DOHH2 (cell line): ENCODE measurements around the gene TMEM250.

Experiments
- EZH2phosphoT487 ChIP-seq: fragments of 200-600 bp; sonication (generic); IDR thresholded peaks from 2 replicates; pipeline ENCODE4 v1.6.1; 2017; ENCODE audit warnings: borderline replicate concordance, mild to moderate bottlenecking, antibody characterized with exemption, low read length, moderate library complexity, mixed read lengths
- TF ChIP-seq, protein P1 (sequence below): fragments of 200-600 bp; sonication (generic); IDR thresholded peaks from one replicate; pipeline ENCODE4 v1.5.1; 2014; ENCODE audit warnings: antibody characterized with exemption, mild to moderate bottlenecking, low read depth, low read length; ENCODE audit not compliant: poor library complexity, severe bottlenecking

DNA sequence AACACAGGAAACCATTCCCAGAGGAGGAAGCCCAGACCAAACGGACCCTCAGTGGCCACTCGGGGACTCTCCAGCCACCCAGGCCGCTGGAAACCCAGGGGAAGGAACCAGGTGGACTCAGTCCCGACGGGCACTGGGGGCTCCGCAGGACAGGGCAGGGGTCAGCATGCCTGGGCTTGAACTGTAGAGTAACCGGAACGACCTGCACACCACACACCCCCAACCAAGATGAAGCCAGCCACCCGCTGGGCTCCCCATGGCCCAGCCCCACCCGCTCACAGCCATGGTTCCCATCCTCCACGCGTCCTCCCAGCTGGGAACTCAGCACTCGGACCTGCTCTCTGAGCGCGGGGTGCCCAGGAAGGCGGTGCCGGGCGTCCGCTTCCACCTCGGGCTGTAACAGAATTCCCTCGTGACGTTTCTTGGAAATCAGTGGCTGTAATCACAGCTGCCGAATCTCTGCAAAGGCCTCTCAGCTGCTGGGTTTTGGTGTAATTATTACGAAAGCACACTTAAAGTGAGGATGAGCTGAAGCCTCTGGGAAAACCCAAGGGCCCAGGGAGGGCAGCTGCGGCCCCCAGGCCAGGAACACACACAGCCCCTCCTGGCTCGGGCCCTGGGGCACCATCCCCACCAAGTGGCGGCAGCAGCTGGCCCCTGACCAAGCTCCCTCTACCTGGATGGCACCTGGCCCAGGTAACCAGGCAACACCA is 37.4 kb downstream of the TMEM250 start:
- TF ChIP-seq, protein P1, sequence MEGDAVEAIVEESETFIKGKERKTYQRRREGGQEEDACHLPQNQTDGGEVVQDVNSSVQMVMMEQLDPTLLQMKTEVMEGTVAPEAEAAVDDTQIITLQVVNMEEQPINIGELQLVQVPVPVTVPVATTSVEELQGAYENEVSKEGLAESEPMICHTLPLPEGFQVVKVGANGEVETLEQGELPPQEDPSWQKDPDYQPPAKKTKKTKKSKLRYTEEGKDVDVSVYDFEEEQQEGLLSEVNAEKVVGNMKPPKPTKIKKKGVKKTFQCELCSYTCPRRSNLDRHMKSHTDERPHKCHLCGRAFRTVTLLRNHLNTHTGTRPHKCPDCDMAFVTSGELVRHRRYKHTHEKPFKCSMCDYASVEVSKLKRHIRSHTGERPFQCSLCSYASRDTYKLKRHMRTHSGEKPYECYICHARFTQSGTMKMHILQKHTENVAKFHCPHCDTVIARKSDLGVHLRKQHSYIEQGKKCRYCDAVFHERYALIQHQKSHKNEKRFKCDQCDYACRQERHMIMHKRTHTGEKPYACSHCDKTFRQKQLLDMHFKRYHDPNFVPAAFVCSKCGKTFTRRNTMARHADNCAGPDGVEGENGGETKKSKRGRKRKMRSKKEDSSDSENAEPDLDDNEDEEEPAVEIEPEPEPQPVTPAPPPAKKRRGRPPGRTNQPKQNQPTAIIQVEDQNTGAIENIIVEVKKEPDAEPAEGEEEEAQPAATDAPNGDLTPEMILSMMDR: no peak
- no peak for TF ChIP-seq EZH2phosphoT487
